Measurements from ENCODE around the gene TMEM82.

- no peak for TF ChIP-seq CTCF (IDR thresholded peaks at IDR 0.05)
- no peak for TF ChIP-seq POLR2AphosphoS5 (IDR thresholded peaks at IDR 0.05)
- TF ChIP-seq POLR2A (IDR thresholded peaks at IDR 0.05): no peak
- TF ChIP-seq EP300 (IDR thresholded peaks at IDR 0.05): no peak
Measured at GRCh38 chr1:15768388-15768787, 26.1 kb downstream of the TMEM82 start.

Data from stomach (tissue), 4 donors.